ENCODE results near the gene PML.

The PML gene

GRCh38 chr15:74011610-74012009 lies 17.1 kb downstream of the PML start:
- TF ChIP-seq CTCF (IDR thresholded peaks at IDR 0.05; ENCODE audit: low read depth, low read length), result no peak
- H3K4me3 ChIP-seq (ENCODE audit: low read depth, low read length), result no peak overlapping the region

- no peak overlapping the region for H3K4me3 ChIP-seq (ENCODE audit: low read depth, low read length)
Measured at GRCh38 chr15:74013374-74013894, 18.9 kb downstream of the PML start.

GRCh38 chr15:74019734-74020133 lies 25.2 kb downstream of the PML start:
- TF ChIP-seq CTCF (IDR thresholded peaks at IDR 0.05; ENCODE audit: low read depth, low read length), result no peak
- H3K4me3 ChIP-seq (ENCODE audit: low read depth, low read length), result no peak overlapping the region

More at GRCh38 chr15:74013374-74013894, 18.9 kb downstream of the PML start:
- TF ChIP-seq CTCF (IDR thresholded peaks at IDR 0.05; ENCODE audit: low read depth, low read length), result no peak

- H3K4me3 ChIP-seq (ENCODE audit: low read depth, low read length), result no peak overlapping the region
- TF ChIP-seq CTCF (IDR thresholded peaks at IDR 0.05; ENCODE audit: low read depth, low read length), result no peak
Measured at GRCh38 chr15:74022706-74023470, 28.4 kb downstream of the PML start.

- TF ChIP-seq CTCF (IDR thresholded peaks at IDR 0.05; ENCODE audit: low read depth, low read length), result no peak
- H3K4me3 ChIP-seq (ENCODE audit: low read depth, low read length), result no peak overlapping the region
Measured at GRCh38 chr15:74024687-74025086, 30.2 kb downstream of the PML start.

- TF ChIP-seq CTCF (IDR thresholded peaks at IDR 0.05; ENCODE audit: low read depth, low read length), result no peak
- no peak overlapping the region for H3K4me3 ChIP-seq (ENCODE audit: low read depth, low read length)
Measured at GRCh38 chr15:74025436-74025835, 30.9 kb downstream of the PML start.

GRCh38 chr15:74027688-74028087 lies 33.2 kb downstream of the PML start:
- no peak for TF ChIP-seq CTCF (IDR thresholded peaks at IDR 0.05; ENCODE audit: low read depth, low read length)
- H3K4me3 ChIP-seq (ENCODE audit: low read depth, low read length), result no peak overlapping the region

All from WI38 (cell line).